Measurements from ENCODE around the gene CRABP2.

CRABP2 gene

GRCh38 chr1:156742017-156742416, 36.6 kb upstream of the CRABP2 start:
- in situ Hi-C loops (cut with HindIII; ENCODE audit: low sequenced_read_pairs): no loop called here

- in situ Hi-C loops (cut with HindIII; ENCODE audit: low sequenced_read_pairs): no loop called here
Measured at GRCh38 chr1:156741481-156741983, 36.1 kb upstream of the CRABP2 start.

GRCh38 chr1:156740741-156741480, 35.5 kb upstream of the CRABP2 start, which contains the start of gene MRPL24:
Gene MRPL24 (minus strand): TSS chr1:156741088. CDS start chr1:156738704, 2,384 bp downstream.
- in situ Hi-C loops (cut with HindIII; ENCODE audit: low sequenced_read_pairs): no loop called here

- in situ Hi-C loops (cut with HindIII; ENCODE audit: low sequenced_read_pairs): no loop called here
Measured at GRCh38 chr1:156740237-156740740, 34.9 kb upstream of the CRABP2 start.

- in situ Hi-C loops (cut with HindIII; ENCODE audit: low sequenced_read_pairs): no loop called here
Measured at GRCh38 chr1:156738916-156739315, 33.5 kb upstream of the CRABP2 start.

GRCh38 chr1:156738407-156738806, 33.0 kb upstream of the CRABP2 start:
- in situ Hi-C loops (cut with HindIII; ENCODE audit: low sequenced_read_pairs): no loop called here

- in situ Hi-C loops (cut with HindIII; ENCODE audit: low sequenced_read_pairs): no loop called here
Measured at GRCh38 chr1:156733989-156734584, 28.7 kb upstream of the CRABP2 start.

GRCh38 chr1:156728599-156729462, 23.4 kb upstream of the CRABP2 start, which contains the start of gene ISG20L2:
Gene ISG20L2 (minus strand): TSS chr1:156728766. CDS start chr1:156727652, 1,114 bp downstream.
- in situ Hi-C loops (cut with HindIII; ENCODE audit: low sequenced_read_pairs): loop anchor here (5.0 kb wide), 1 partner anchor 37 kb away; no protein-coding TSS in a partner anchor

GRCh38 chr1:156727926-156728598, 22.7 kb upstream of the CRABP2 start, which contains the start of gene METTL25B:
Gene METTL25B (plus strand): TSS chr1:156728469. CDS start chr1:156729105, 636 bp downstream.
- in situ Hi-C loops (cut with HindIII; ENCODE audit: low sequenced_read_pairs): loop anchor here (5.0 kb wide), 1 partner anchor 36 kb away; no protein-coding TSS in a partner anchor

- in situ Hi-C loops (cut with HindIII; ENCODE audit: low sequenced_read_pairs): loop anchor here (5.0 kb wide), 1 partner anchor 35 kb away; no protein-coding TSS in a partner anchor
Measured at GRCh38 chr1:156727492-156727891, 22.1 kb upstream of the CRABP2 start.

GRCh38 chr1:156726549-156727226, 21.3 kb upstream of the CRABP2 start:
- in situ Hi-C loops (cut with HindIII; ENCODE audit: low sequenced_read_pairs): loop anchor here (5.0 kb wide), 1 partner anchor 34 kb away; no protein-coding TSS in a partner anchor

- in situ Hi-C loops (cut with HindIII; ENCODE audit: low sequenced_read_pairs): loop anchor here (5.0 kb wide), 1 partner anchor 33 kb away; no protein-coding TSS in a partner anchor
Measured at GRCh38 chr1:156725683-156726280, 20.4 kb upstream of the CRABP2 start.

- in situ Hi-C loops (cut with HindIII; ENCODE audit: low sequenced_read_pairs): no loop called here
Measured at GRCh38 chr1:156721535-156721934, 16.2 kb upstream of the CRABP2 start.

GRCh38 chr1:156721131-156721530, 15.7 kb upstream of the CRABP2 start:
- in situ Hi-C loops (cut with HindIII; ENCODE audit: low sequenced_read_pairs): no loop called here

GRCh38 chr1:156717351-156717750, 12.0 kb upstream of the CRABP2 start:
- in situ Hi-C loops (cut with HindIII; ENCODE audit: low sequenced_read_pairs): loop anchor here (10.0 kb wide), 2 partner anchors 93 to 137 kb away; partner anchors contain the start of gene INSRR

GRCh38 chr1:156714830-156715229, 9.4 kb upstream of the CRABP2 start:
- in situ Hi-C loops (cut with HindIII; ENCODE audit: low sequenced_read_pairs): loop anchor here (10.0 kb wide), 2 partner anchors 90 to 140 kb away; partner anchors contain the start of gene INSRR

- in situ Hi-C loops (cut with HindIII; ENCODE audit: low sequenced_read_pairs): loop anchor here (10.0 kb wide), 2 partner anchors 88 to 142 kb away; partner anchors contain the start of gene INSRR
Measured at GRCh38 chr1:156712626-156713025, 7.2 kb upstream of the CRABP2 start.

GRCh38 chr1:156711011-156711817, 5.8 kb upstream of the CRABP2 start:
- in situ Hi-C loops (cut with HindIII; ENCODE audit: low sequenced_read_pairs): loop anchor here (10.0 kb wide), 2 partner anchors 86 to 144 kb away; partner anchors contain the start of gene INSRR
